Measurements from ENCODE around the gene PRMT9. TPM values are rescaled to one million over a fixed set of nuclear protein-coding genes. Genes with fewer than 3 reads are reported as not detected.

Gene PRMT9
- 12.7 and 14.5 TPM in 2 replicates for total RNA-seq

DNA sequence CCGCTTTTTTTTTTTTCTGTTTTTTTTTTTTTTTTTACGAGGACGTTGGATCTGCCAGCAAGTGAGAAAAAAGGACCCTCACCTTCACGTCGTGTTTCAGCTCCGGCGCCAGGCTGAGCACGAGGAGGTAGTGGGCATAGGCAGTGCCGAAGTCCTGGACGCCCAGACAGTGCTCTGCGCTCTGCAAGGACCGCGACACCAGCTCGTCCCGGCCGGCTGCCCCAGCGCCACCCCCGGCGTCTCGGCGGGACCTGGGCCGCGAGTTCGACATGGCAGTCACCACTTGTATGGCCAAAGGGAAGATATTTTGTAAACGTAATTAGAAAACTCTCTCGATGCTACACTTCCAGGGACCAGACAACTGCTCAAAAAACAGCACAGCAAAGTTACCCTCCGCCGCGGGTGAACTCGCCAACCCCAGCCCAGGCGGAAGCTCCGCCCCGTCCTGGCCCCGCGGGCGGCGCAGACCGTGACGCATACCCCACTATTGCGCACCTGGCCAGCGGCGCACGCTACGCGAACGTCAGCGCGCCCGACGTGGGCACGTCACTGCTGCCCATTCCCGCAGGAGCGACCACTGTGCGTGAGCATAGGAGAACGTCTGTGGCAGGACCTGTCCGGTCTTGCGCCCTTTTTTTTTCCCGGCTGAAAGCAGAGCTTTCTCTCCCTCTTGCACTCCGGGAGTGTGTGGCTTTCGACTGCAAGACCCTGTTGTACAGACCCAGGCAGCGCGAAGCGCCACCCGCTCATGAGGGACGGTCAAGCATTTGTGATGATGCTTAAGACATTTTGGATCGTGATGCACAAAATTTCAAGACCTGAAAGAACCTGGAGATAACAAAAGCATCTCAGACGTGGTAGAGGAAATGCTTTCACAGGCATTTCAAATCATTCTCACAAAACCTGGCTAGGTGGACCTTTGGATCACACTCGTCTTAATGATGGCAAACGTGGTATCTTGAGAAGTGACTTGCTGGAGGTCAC, at the start of gene PRMT9:
PRMT9 (minus strand) TSS at position 447 of the 984 bp plus-strand sequence; CDS start at position 271, 176 bp downstream.

DNA sequence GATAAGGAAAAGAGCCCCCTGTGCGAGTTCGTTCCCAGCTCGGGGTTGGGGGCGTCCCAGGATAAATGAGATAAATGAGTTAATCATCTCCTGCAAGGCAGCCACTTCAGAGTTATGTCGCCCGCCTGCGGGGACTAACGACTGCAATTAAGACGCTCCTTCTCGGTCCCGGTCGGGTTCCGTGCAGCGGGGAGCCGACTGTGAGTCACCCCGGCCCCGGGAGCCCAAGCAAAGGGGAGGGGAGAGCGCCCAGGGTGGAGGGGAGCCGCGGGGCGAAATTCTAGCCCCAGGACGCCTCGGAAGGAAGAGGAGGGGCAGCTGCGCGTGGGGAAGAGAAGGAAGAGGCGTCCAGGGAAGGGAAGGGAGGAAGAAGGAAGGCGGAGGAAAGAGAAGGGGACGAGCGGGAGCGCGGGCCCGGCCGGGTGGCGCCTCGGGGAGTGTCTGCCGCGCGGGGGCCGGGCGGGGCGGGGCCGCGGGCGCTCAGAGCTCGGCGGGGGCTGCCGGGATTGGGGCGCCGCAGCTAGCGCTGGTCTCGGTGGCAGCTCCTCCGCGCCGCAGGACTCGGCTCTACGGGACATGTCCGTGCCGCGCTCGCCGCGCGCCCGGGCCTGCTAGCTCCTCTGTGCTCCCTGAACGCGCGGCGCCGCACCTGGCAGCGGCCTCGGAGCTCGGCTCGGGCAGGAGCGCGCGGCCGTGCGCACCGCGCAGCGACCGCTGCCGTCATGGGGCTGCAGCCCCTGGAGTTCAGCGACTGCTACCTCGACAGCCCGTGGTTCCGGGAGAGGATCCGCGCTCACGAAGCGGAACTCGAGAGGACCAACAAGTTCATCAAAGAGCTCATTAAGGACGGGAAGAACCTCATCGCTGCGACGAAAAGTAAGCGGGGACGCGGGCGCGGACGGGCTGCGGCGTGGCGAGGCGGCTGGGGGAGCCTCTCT, 47.9 kb upstream of the PRMT9 start, which contains the start of gene ARHGAP10:
ARHGAP10 (plus strand) TSS at position 509 of the 938 bp plus-strand sequence; CDS start at position 723, 214 bp downstream.

GRCh38 chr4:147617173-147617840, 66.7 kb downstream of the PRMT9 start, which contains the start of gene TMEM184C:
Gene TMEM184C, plus strand, starts transcription at chr4:147617397. Its CDS starts 560 bp downstream, at chr4:147617957.

Other genes with a start within 250 kb of the PRMT9 start
- 3.5 and 10.7 TPM in 2 replicates for gene EDNRA, start 203.1 kb downstream of the PRMT9 start, total RNA-seq
- 42.7 and 51.4 TPM in 2 replicates for gene TMEM184C, start 66.8 kb downstream of the PRMT9 start, total RNA-seq
- gene ARHGAP10, start 47.9 kb upstream of the PRMT9 start, total RNA-seq = 33.6 and 42.2 TPM in 2 replicates

Measured in uterine smooth muscle cell (primary cell).